HepG2 (cell line): Measurements from ENCODE around the gene DNLZ. TPM values are rescaled to one million over a fixed set of nuclear protein-coding genes. Genes with fewer than 3 reads are reported as not detected.
A peak's percentile ranks its signal among the peaks of the same experiment; 100 is the strongest.

Experiments used
- AGO2 ChIP-seq: fragments of 200-400 bp; formaldehyde crosslinking; optimal IDR thresholded peaks from 2 replicates; pipeline ENCODE3; 2017; ENCODE audit warnings: mild to moderate bottlenecking, low read depth, low read length, moderate library complexity
- AKAP8 ChIP-seq: sonication (generic); formaldehyde crosslinking; IDR thresholded peaks from 2 replicates; pipeline ENCODE4 v1.5.1; 2020; ENCODE audit warnings: mild to moderate bottlenecking, missing genetic modification reagents
- BCL6 ChIP-seq: IDR thresholded peaks from 2 replicates; pipeline ENCODE4 v1.6.1; 2016; ENCODE audit warnings: missing genetic modification reagents, missing compliant biosample characterization
- CBX1 ChIP-seq: IDR thresholded peaks from one replicate; pipeline ENCODE4 v1.6.1; 2016; ENCODE audit warnings: antibody characterized with exemption, low read depth
- CCDC6 ChIP-seq: sonication (generic); formaldehyde crosslinking; IDR thresholded peaks from 2 replicates; pipeline ENCODE4 v1.8.1; 2022; ENCODE audit warnings: mild to moderate bottlenecking, missing genetic modification reagents, moderate library complexity
- CENPT ChIP-seq: sonication (generic); formaldehyde crosslinking; IDR thresholded peaks from 2 replicates; pipeline ENCODE4 v1.8.0; 2022; ENCODE audit warnings: low read depth, mild to moderate bottlenecking, moderate library complexity, missing genetic modification reagents
- E2F1 ChIP-seq: sonication (generic); formaldehyde crosslinking; IDR thresholded peaks from 2 replicates; pipeline ENCODE4 v1.5.0; 2020; ENCODE audit warnings: missing genetic modification reagents
- FOSL2 ChIP-seq: sonication (generic); formaldehyde crosslinking; IDR thresholded peaks from 2 replicates; pipeline ENCODE4 v1.4.0; 2020; ENCODE audit warnings: missing genetic modification reagents
- HOXA7 ChIP-seq: sonication (generic); formaldehyde crosslinking; IDR thresholded peaks from 2 replicates; pipeline ENCODE4 v1.8.1; 2022; ENCODE audit warnings: mild to moderate bottlenecking, missing genetic modification reagents, moderate library complexity
- IKZF5 ChIP-seq: IDR thresholded peaks from 2 replicates; pipeline ENCODE4 v1.6.1; 2018; ENCODE audit warnings: missing genetic modification reagents, mild to moderate bottlenecking, missing compliant biosample characterization
- MTA3 ChIP-seq: sonication (generic); formaldehyde crosslinking; IDR thresholded peaks from 2 replicates; pipeline ENCODE4 v1.4.0; 2020; ENCODE audit warnings: missing genetic modification reagents
- NR2C2 ChIP-seq: sonication (generic); formaldehyde crosslinking; IDR thresholded peaks from 2 replicates; pipeline ENCODE4 v1.4.0; 2020; ENCODE audit warnings: missing genetic modification reagents, mild to moderate bottlenecking, moderate library complexity, borderline replicate concordance
- SAP130 ChIP-seq: IDR thresholded peaks from 2 replicates; pipeline ENCODE4 v1.6.1; 2016; ENCODE audit warnings: low read depth
- SATB2 ChIP-seq: sonication (generic); formaldehyde crosslinking; IDR thresholded peaks from 2 replicates; pipeline ENCODE4 v1.5.0; 2020; ENCODE audit warnings: missing genetic modification reagents
- STAT5B ChIP-seq: sonication (generic); formaldehyde crosslinking; IDR thresholded peaks from 2 replicates; pipeline ENCODE4 v1.4.0; 2020; ENCODE audit warnings: missing genetic modification reagents
- STAT6 ChIP-seq: sonication (generic); formaldehyde crosslinking; IDR thresholded peaks from 2 replicates; pipeline ENCODE4 v1.4.0; 2020; ENCODE audit warnings: missing genetic modification reagents, mild to moderate bottlenecking, borderline replicate concordance
- TAF15 ChIP-seq: fragments of 200-400 bp; formaldehyde crosslinking; IDR thresholded peaks from one replicate; pipeline ENCODE4 v1.6.1; 2018; ENCODE audit warnings: mild to moderate bottlenecking, low read depth, low read length; ENCODE audit not compliant: poor library complexity, severe bottlenecking
- TBX2 ChIP-seq: sonication (generic); formaldehyde crosslinking; IDR thresholded peaks from 2 replicates; pipeline ENCODE4 v1.5.0; 2020; ENCODE audit warnings: missing genetic modification reagents, mild to moderate bottlenecking, borderline replicate concordance
- ZBTB14 ChIP-seq: sonication (generic); formaldehyde crosslinking; IDR thresholded peaks from 2 replicates; pipeline ENCODE4 v1.4.0; 2020; ENCODE audit warnings: missing genetic modification reagents
- ZBTB26 ChIP-seq: IDR thresholded peaks from 2 replicates; pipeline ENCODE4 v1.6.1; 2016; ENCODE audit warnings: missing compliant biosample characterization, missing genetic modification reagents, borderline replicate concordance
- ZNF160 ChIP-seq: sonication (generic); formaldehyde crosslinking; IDR thresholded peaks from 2 replicates; pipeline ENCODE4 v1.8.0; 2022; ENCODE audit warnings: mild to moderate bottlenecking, inconsistent platforms, missing genetic modification reagents
- ZNF430 ChIP-seq: sonication (generic); formaldehyde crosslinking; IDR thresholded peaks from 2 replicates; pipeline ENCODE4 v1.9.0; 2021; ENCODE audit warnings: mild to moderate bottlenecking, missing genetic modification reagents
- polyA plus RNA-seq, 8 experiments: library from polyadenylated mRNA; depleted of rRNA in 3 of 8; stranded (reverse) in 7 of 8; unstranded in 1 of 8; fragments of >200 nt; fragmentation: Illumina TruSeq in 4 of 8; extraction: Trizol in 4 of 8; gene quantifications; 2 replicates each; pipeline versions ENCODE4 v1.2.1 to v1.2.3, GENCODE V29; 2011 to 2016; ENCODE audit warnings: low read depth in 4 of 8, missing spikeins in 1 of 8, mixed read lengths in 1 of 8; ENCODE audit not compliant: insufficient read depth in 1 of 8
- total RNA-seq, 5 experiments: library from RNA; depleted of rRNA; stranded (reverse); fragments of >200 nt; fragmentation: Illumina TruSeq; extraction: Trizol; gene quantifications; 2 replicates each; pipeline ENCODE4 v1.2.3, GENCODE V29; 2016; ENCODE audit warnings: low read depth in 1 of 5

Gene DNLZ
- total and polyA plus RNA-seq, 2 of the 13 experiments (the other 11 are each of a cell fraction or from before 2014, with no cell fraction given): 3.4 to 8.0 TPM

GRCh38 chr9:136331556-136332481 is 31.7 kb downstream of the DNLZ start (continued):
- TF ChIP-seq AGO2: no peak
- TF ChIP-seq E2F1 (CRISPR knock-in tag): no peak
- TF ChIP-seq SATB2: no peak
- 0 out of 2 replicates have a peak, but pooled peaks have one; percentile 21 for TF ChIP-seq BCL6 (CRISPR knock-in tag)
- no peak for TF ChIP-seq ZNF430 (CRISPR knock-in tag)
- TF ChIP-seq SAP130 (CRISPR knock-in tag): peak; percentile 26; the same call in 1 of the 2 replicates
- peak; percentile 27; the same call in 1 of the 2 replicates for TF ChIP-seq TBX2 (CRISPR knock-in tag)
- no peak for TF ChIP-seq CCDC6
- TF ChIP-seq CBX1: no peak
- no peak for TF ChIP-seq FOSL2 (CRISPR knock-in tag)
- no peak for TF ChIP-seq HOXA7 (CRISPR knock-in tag)
- no peak for TF ChIP-seq IKZF5 (CRISPR knock-in tag)
- no peak for TF ChIP-seq ZNF160 (CRISPR knock-in tag)
- no peak for TF ChIP-seq AKAP8
- TF ChIP-seq ZBTB26 (CRISPR knock-in tag): no peak
- TF ChIP-seq MTA3 (CRISPR knock-in tag): no peak
- TF ChIP-seq TAF15: no peak
- TF ChIP-seq STAT5B (CRISPR knock-in tag): no peak
- peak; percentile 81 for TF ChIP-seq NR2C2 (CRISPR knock-in tag)
- no peak for TF ChIP-seq STAT6
- no peak for TF ChIP-seq ZBTB14 (CRISPR knock-in tag)
- no peak for TF ChIP-seq CENPT (CRISPR knock-in tag)
